Ovary (tissue), 9 donors: ENCODE measurements around the gene SLC35A3. TPM values are rescaled to one million over a fixed set of nuclear protein-coding genes. Genes with fewer than 3 reads are reported as not detected.

Experiments used
- DNase-seq, 5 donors: peaks; one replicate each; pipeline ENCODE4 v3.0.0-alpha.2; 2019 to 2020
- H3K27ac ChIP-seq, 2 donors: fragments of 200-600 bp; one replicate each; pipeline versions ENCODE4 v1.5.1 to v1.8.0; 2019 to 2022
- H3K27me3 ChIP-seq: fragments of 200-600 bp; one replicate; pipeline ENCODE4 v1.8.0; 2022
- H3K36me3 ChIP-seq: fragments of 200-600 bp; sonication (generic); one replicate; pipeline ENCODE4 v1.5.1; 2019
- H3K4me1 ChIP-seq: one replicate; pipeline ENCODE4 v1.8.1; 2013; ENCODE audit warnings: mild to moderate bottlenecking, moderate library complexity; ENCODE audit not compliant: insufficient read depth
- H3K4me3 ChIP-seq: fragments of 200-600 bp; sonication (generic); one replicate; pipeline ENCODE4 v1.5.1; 2017
- H3K9me3 ChIP-seq, 2 donors: fragments of 200-600 bp in 1 of 2; sonication (generic) in 1 of 2; one replicate each; pipeline versions ENCODE4 v1.5.1 to v1.8.1; 2013 to 2019; ENCODE audit warnings: mild to moderate bottlenecking in 1 of 2, moderate library complexity in 1 of 2
- EP300 ChIP-seq: sonication (generic); formaldehyde crosslinking; IDR thresholded peaks from one replicate; pipeline ENCODE4 v1.6.1; 2017; ENCODE audit warnings: antibody characterized with exemption
- POLR2A ChIP-seq: fragments of 450-650 bp; IDR thresholded peaks from one replicate; pipeline ENCODE4 v1.6.1; 2017; ENCODE audit warnings: antibody characterized with exemption, mild to moderate bottlenecking, moderate library complexity
- WGBS, 3 donors: extraction: QIAGEN DNeasy Blood & Tissue Kit in 1 of 3; methylation state at CpG; one replicate each; pipeline versions ENCODE4 v1.1.5 to v1.1.7; 2013 to 2017; 5-methylcytosine and 5-hydroxymethylcytosine counted together
- intact Hi-C, 4 donors: fragments of 100-400 bp; cut with DNase I; formaldehyde crosslinking; loops; one replicate each; pipeline versions ENCODE4 v1.11.0 to v1.15.1; 2022 to 2023
- polyA plus RNA-seq, 2 donors: library from polyadenylated mRNA; stranded (reverse); fragments of 200-250 nt in 1 of 2; fragments of 350-450 nt in 1 of 2; fragmentation: Illumina TruSeq in 1 of 2; extraction: RNeasy Lipid Tissue Mini Kit (QIAGEN cat#74804) in 1 of 2; gene quantifications; one replicate each; pipeline ENCODE4 v1.2.3, GENCODE V29; 2013 to 2014
- total RNA-seq, 7 donors: library from RNA; depleted of rRNA in 2 of 7; stranded (reverse); fragments of >200 nt in 2 of 7; fragmentation: NEBNext Ultra II Directional in 3 of 7; extraction: Animal tissue kit (Norgen Biotek cat#: 25700) in 3 of 7; gene quantifications; one replicate each; pipeline versions ENCODE4 v1.1.0 to v1.2.4, GENCODE V29; 2016 to 2023
- TF ChIP-seq, protein P1 (sequence below), 3 donors: fragments of 450-650 bp in 2 of 3; fragments of 200-600 bp in 1 of 3; IDR thresholded peaks; one replicate each; pipeline versions ENCODE4 v1.5.1 to v1.8.0; 2016 to 2022; ENCODE audit warnings: antibody characterized with exemption in 3 of 3, mild to moderate bottlenecking in 1 of 3
- donor health status: DM: no; HTN: no; CAD: no; lungs with moderate emphysema.
- donor health status: DM: no; HTN: no; CAD: no.
- donor health status: Bipolar disorder and iron deficiency.
- donor health status: DM: yes; HTN: yes; CAD: no.
- donor health status: DM: no; HTN: no; CAD: no.
- donor health status: DM: yes; HTN: yes; CAD: no.

The SLC35A3 gene
- total and polyA plus RNA-seq, 9 donors: 7.7 to 22.8 (median 14.3) TPM

DNA sequence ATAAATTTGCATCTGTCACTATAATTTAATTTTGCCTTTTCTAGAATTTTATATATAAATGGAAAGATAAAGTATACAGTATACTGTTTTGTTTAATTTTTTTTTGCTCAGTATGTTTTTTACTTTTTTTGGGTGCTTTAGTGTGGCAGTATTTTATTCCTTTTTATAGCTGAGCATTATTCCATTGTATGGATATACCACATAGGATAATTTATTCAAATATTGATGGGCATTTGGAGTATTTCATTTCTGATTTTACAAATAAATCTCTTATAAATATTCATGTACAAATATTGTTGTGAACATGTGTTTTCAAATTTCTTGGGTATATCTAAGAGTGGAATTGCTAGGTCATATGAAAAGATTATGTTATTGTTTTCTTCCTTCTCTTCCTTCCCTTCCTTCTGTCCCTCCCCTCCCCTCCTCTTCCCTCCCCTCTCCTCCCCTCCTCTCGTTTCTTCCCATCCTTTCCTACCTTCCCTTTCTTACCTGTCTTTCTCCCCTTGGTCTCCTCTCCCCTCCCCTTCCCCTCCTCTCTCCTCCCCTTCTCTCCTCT, 18.5 kb downstream of the SLC35A3 start:
- Histone ChIP-seq H3K4me3 (no peak overlapping the region), H3K36me3 (no peaks in the 10 kb centered on the region), H3K9me3 (no peaks in the 10 kb centered on the region), H3K27me3 (no peaks in the 10 kb centered on the region), H3K4me1 (no peaks in the 10 kb centered on the region), H3K27ac (no peak overlapping the region)
- DNase-seq: no peak
- intact Hi-C loops: no loop called here
- TF ChIP-seq EP300 (no peak), POLR2A (no peak)
- TF ChIP-seq, protein P1, sequence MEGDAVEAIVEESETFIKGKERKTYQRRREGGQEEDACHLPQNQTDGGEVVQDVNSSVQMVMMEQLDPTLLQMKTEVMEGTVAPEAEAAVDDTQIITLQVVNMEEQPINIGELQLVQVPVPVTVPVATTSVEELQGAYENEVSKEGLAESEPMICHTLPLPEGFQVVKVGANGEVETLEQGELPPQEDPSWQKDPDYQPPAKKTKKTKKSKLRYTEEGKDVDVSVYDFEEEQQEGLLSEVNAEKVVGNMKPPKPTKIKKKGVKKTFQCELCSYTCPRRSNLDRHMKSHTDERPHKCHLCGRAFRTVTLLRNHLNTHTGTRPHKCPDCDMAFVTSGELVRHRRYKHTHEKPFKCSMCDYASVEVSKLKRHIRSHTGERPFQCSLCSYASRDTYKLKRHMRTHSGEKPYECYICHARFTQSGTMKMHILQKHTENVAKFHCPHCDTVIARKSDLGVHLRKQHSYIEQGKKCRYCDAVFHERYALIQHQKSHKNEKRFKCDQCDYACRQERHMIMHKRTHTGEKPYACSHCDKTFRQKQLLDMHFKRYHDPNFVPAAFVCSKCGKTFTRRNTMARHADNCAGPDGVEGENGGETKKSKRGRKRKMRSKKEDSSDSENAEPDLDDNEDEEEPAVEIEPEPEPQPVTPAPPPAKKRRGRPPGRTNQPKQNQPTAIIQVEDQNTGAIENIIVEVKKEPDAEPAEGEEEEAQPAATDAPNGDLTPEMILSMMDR (IDR thresholded peaks at IDR 0.05): no peak
- WGBS, 3 donors: 80 to 91% (median 90%) methylated on average over 1 of the region's 1 CpG

DNA sequence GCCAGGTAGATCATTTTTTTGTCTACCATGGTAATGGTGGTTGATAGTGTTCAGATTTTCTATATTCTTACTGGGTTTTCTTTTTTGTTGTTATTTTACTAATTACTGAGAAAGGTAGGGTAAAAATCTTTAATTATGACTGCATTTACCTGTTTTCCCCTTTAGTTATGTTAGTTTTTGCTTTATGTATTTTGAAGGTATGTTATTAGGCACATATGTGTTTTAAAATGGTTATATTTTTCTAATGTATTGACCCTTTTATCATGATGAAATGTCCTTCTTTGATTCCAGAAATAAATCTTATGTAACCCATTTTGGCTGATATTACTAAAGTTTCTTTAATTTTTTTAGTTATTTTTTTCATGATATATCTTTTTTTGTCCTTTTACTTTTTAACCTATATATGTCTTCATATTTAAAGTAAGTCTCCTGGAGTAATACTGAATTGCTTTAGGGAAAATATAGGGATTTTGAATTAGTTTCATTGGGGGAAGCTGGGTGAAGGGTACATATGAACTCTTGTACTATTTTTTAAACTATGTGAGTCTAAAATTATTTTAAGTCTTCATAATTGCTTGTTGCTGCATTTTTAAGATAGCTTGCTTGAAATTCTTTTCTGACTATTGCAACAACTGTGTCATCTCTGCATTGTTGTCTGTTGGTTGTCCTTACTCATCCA, 22.4 kb downstream of the SLC35A3 start:
- DNase-seq: no peak
- no peaks in the 10 kb centered on the region for H3K27me3 ChIP-seq
- no peaks in the 10 kb centered on the region for H3K9me3 ChIP-seq
- H3K36me3 ChIP-seq: no peaks in the 10 kb centered on the region
- TF ChIP-seq POLR2A (no peak), EP300 (no peak)
- TF ChIP-seq, protein P1 (IDR thresholded peaks at IDR 0.05): no peak
- no peaks in the 10 kb centered on the region for H3K4me1 ChIP-seq
- no peak overlapping the region for H3K4me3 ChIP-seq
- intact Hi-C loops: no loop called here
- H3K27ac ChIP-seq: no peak overlapping the region

DNA sequence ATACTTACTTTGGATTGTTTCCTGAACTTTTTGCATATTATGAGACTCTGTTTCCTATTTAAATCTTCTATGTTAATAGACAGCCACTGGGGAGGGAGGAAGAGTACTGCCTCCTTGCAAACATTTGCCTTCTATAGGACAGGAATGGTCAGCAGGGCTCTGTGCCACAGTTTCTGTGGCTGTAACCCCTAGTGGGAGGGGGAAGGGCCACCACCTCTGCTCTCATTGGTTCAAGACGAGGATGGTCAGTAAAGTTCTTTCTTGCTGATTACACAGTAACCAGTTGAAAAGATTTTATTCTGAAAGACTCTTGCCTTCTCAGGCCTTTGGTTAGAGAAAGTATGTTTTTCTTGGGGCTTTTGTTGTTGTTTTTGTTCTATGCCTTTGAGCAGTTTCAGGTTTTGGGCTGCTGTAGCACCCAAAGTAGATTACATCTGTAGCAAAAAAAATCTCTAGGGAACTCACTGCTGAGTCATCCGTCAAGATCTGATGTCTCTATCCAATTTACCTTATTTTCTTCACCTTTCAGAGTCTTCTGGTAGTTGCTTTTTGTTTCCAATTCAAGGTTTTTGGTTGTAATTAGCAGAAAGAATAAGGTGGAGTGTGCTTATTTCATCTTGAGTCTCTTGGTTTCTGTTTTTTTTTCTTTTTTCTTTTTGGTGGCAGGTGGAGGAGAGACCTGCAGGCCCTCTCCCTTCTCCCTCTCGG, 23.1 kb downstream of the SLC35A3 start:
- 93 to 94% (median 94%) methylated on average over 3 of the region's 3 CpGs for WGBS, 3 donors
- Histone ChIP-seq H3K27ac (no peak overlapping the region), H3K9me3 (no peaks in the 10 kb centered on the region), H3K27me3 (no peaks in the 10 kb centered on the region), H3K4me3 (no peak overlapping the region), H3K36me3 (no peaks in the 10 kb centered on the region), H3K4me1 (no peaks in the 10 kb centered on the region)
- DNase-seq: no peak
- intact Hi-C loops: no loop called here
- TF ChIP-seq, protein P1 (IDR thresholded peaks at IDR 0.05): no peak
- TF ChIP-seq EP300 (no peak), POLR2A (no peak)

DNA sequence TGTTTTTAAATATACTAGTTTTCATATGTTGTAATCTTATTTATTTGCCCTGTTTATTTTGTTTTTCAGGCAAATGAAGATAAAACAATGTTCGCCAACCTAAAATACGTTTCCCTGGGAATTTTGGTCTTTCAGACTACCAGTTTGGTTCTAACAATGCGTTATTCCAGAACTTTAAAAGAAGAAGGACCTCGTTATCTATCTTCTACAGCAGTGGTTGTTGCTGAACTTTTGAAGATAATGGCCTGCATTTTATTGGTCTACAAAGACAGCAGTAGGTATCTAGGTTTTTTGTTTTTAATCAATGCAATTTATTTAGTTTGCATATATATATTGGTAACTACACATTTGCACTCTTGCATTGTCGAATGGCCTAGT, 23.7 kb downstream of the SLC35A3 start:
- H3K4me1 ChIP-seq: no peaks in the 10 kb centered on the region
- 91 to 96% (median 94%) methylated on average over 5 of the region's 5 CpGs for WGBS, 3 donors
- intact Hi-C loops: no loop called here
- H3K36me3 ChIP-seq: no peaks in the 10 kb centered on the region
- no peaks in the 10 kb centered on the region for H3K27me3 ChIP-seq
- H3K9me3 ChIP-seq: no peaks in the 10 kb centered on the region
- no peak for TF ChIP-seq POLR2A
- TF ChIP-seq, protein P1 (IDR thresholded peaks at IDR 0.05): no peak
- TF ChIP-seq EP300: no peak
- H3K4me3 ChIP-seq: no peak overlapping the region
- DNase-seq: no peak
- no peak overlapping the region for H3K27ac ChIP-seq
